Uterus (tissue), 2 donors: ENCODE data around the gene CACNA1A.

Experiments
- POLR2A ChIP-seq, 2 donors: fragments of 450-650 bp; IDR thresholded peaks; one replicate each; pipeline ENCODE4 v1.6.1; 2016; ENCODE audit warnings: antibody characterized with exemption in 2 of 2, mild to moderate bottlenecking in 1 of 2, moderate library complexity in 1 of 2
- TF ChIP-seq, protein P1 (sequence below), 4 experiments: fragments of 200-600 bp in 2 of 4; fragments of 450-650 bp in 2 of 4; sonication (generic) in 2 of 4; IDR thresholded peaks; one replicate each; pipeline ENCODE4 v1.5.1; 2016 to 2019; ENCODE audit warnings: antibody characterized with exemption in 4 of 4, mild to moderate bottlenecking in 2 of 4, moderate library complexity in 1 of 4

DNA sequence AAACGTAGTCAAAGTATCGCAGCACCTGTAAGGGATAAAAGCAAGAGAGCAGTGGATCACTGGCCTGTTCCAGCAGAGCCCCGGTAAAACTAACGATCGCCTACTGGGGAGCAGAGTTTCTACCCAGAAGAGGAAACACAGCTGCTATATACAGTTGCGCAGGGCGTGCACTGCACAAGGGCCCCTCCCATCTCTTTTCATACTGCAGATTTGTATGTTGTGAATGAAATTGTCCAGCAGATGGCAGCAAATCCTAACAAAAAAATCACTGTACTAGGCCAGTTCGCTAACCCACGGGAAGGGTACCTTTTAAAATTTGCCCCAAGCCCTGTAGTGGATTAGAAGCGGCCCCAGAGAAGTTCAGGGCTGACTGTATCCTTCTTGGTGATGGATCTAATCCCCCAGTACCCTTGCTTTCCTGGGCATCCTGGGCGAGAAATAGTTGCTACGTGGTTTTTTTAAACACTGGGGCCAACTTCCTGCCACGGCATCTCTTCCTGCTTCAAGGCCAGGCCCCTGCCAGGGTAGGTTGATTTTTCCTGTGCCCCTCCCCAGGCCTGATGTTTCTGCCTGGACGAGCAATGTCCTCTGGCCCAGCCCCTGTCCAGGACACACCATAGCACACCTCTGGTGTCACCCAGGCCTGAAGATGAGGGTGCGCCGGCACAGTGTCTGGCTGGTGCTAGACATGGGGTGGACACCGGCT is 229.0 kb downstream of the CACNA1A start:
- TF ChIP-seq, protein P1, sequence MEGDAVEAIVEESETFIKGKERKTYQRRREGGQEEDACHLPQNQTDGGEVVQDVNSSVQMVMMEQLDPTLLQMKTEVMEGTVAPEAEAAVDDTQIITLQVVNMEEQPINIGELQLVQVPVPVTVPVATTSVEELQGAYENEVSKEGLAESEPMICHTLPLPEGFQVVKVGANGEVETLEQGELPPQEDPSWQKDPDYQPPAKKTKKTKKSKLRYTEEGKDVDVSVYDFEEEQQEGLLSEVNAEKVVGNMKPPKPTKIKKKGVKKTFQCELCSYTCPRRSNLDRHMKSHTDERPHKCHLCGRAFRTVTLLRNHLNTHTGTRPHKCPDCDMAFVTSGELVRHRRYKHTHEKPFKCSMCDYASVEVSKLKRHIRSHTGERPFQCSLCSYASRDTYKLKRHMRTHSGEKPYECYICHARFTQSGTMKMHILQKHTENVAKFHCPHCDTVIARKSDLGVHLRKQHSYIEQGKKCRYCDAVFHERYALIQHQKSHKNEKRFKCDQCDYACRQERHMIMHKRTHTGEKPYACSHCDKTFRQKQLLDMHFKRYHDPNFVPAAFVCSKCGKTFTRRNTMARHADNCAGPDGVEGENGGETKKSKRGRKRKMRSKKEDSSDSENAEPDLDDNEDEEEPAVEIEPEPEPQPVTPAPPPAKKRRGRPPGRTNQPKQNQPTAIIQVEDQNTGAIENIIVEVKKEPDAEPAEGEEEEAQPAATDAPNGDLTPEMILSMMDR (IDR thresholded peaks at IDR 0.05) = peak; percentile 52 to 87 (median 70)
- no peak for TF ChIP-seq POLR2A (IDR thresholded peaks at IDR 0.05)
